ENCODE measurements around the gene KCNG1.

DNA sequence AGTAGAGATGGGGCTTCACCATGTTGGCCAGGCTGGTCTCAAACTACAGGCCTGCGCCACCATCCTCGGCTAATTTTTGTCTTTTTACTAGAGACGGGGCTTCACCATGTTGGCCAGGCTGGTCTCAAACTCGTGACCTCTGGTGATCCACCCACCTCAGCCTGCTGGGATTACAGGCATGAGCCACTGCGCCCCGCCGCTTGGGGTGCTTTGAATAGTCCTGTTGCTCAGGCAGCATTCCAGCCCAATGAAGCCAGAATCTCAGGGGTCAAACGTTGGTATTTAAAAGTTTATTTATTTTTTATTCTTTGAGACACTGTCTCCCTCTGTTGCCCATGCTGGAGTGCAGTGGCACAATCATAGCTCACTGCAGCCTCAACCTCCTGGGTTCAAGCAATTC lies 53.0 kb downstream of the KCNG1 start:
- no peak for TF ChIP-seq POLR2A (IDR thresholded peaks at IDR 0.05)
- TF ChIP-seq, protein P1, sequence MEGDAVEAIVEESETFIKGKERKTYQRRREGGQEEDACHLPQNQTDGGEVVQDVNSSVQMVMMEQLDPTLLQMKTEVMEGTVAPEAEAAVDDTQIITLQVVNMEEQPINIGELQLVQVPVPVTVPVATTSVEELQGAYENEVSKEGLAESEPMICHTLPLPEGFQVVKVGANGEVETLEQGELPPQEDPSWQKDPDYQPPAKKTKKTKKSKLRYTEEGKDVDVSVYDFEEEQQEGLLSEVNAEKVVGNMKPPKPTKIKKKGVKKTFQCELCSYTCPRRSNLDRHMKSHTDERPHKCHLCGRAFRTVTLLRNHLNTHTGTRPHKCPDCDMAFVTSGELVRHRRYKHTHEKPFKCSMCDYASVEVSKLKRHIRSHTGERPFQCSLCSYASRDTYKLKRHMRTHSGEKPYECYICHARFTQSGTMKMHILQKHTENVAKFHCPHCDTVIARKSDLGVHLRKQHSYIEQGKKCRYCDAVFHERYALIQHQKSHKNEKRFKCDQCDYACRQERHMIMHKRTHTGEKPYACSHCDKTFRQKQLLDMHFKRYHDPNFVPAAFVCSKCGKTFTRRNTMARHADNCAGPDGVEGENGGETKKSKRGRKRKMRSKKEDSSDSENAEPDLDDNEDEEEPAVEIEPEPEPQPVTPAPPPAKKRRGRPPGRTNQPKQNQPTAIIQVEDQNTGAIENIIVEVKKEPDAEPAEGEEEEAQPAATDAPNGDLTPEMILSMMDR (IDR thresholded peaks at IDR 0.05): no peak
